ENCODE data around the gene KRTAP19-5.

KRTAP19-5 gene

DNA sequence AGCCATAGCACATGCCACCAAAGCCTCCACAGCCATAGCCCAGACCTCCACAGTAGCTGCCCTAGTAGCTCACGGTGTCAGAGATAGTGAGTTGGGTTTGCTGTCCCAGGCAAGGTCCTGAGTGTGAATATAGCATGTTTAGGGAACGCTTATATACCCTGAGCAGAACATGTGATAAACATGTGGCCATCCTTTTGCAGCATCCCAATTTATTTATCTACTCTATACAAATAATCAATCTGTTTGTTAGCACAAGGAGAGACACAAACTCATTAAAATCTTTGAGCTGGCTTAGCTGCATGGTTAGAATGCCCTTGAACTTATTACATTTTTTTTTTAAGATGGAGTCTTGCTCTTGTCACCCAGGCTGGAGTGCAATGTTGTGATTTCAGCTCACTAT, 14.6 kb downstream of the KRTAP19-5 start, which contains the start of gene KRTAP19-2:
TSS of gene KRTAP19-2 (minus strand) at position 101 of the 400 bp plus-strand sequence. CDS start at position 13, 88 bp downstream.
- no peak for DNase-seq (ENCODE audit: extremely low read depth, low read depth)
- TF ChIP-seq, protein P1, sequence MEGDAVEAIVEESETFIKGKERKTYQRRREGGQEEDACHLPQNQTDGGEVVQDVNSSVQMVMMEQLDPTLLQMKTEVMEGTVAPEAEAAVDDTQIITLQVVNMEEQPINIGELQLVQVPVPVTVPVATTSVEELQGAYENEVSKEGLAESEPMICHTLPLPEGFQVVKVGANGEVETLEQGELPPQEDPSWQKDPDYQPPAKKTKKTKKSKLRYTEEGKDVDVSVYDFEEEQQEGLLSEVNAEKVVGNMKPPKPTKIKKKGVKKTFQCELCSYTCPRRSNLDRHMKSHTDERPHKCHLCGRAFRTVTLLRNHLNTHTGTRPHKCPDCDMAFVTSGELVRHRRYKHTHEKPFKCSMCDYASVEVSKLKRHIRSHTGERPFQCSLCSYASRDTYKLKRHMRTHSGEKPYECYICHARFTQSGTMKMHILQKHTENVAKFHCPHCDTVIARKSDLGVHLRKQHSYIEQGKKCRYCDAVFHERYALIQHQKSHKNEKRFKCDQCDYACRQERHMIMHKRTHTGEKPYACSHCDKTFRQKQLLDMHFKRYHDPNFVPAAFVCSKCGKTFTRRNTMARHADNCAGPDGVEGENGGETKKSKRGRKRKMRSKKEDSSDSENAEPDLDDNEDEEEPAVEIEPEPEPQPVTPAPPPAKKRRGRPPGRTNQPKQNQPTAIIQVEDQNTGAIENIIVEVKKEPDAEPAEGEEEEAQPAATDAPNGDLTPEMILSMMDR (IDR thresholded peaks at IDR 0.05; ENCODE audit: low read depth, low read length) = no peak

DNA sequence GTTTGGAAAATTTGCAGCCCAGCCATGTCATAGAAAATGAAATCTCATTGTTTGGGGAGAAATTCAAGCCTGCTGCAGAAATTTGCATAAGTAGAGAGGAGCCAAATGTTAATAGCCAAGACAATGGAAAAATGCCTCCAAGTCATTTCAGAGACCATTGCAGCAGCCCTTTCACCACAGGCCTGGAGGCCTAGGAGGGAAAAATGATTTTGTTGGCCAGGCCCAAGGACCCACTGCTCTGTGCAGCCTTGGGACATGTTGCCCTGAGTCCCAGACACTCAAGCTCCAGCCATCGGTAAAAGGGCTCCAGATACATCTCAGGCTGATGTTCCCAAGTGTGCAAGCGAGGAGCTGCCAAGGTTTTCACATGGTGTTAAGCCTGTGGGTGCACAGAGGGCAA, 15.8 kb downstream of the KRTAP19-5 start:
- no peak for DNase-seq (ENCODE audit: extremely low read depth, low read depth)
- TF ChIP-seq, protein P1 (IDR thresholded peaks at IDR 0.05; ENCODE audit: low read depth, low read length) = no peak

DNA sequence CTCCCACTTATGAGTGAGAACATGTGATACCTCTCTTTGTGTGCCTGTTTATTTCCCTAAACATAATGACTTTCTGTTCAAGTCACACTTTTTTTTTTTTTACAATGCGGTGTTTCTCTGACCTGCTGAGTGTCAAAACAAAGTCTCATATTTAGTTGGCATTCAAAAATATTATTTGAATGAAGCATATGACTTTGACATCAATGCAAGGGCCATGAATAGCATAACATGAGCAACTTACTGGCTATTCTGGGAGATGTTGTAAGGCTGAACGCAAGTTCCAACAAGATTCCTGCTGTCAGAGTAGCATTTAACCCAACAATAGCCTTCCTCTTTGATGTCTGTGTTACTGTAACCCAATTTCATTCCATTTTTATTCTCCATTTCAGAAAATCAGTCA, 19.8 kb downstream of the KRTAP19-5 start:
- TF ChIP-seq, protein P1 (IDR thresholded peaks at IDR 0.05; ENCODE audit: low read depth, low read length) = no peak
- no peak for DNase-seq (ENCODE audit: extremely low read depth, low read depth)

DNA sequence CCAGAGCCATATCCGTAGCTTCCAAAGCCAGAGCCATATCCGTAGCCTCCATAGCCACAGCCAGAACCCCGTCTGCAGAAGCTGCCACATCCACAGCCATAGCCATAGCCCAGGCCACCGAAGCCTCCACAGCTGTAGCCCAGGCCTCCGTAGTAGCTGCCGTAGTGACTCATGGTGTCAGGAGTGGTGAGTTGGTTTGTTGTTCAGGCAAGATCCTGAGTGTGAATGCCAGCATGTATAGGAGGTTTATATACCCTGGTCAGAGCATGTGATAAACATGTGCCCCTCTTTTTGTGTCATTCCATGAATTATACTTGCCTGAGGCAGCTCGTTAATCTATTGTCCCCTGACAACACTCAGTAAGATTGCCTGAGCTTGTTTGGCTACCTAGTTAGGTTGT, 21.8 kb downstream of the KRTAP19-5 start, which contains the start of gene KRTAP19-1:
TSS of gene KRTAP19-1 (minus strand) at position 223 of the 400 bp plus-strand sequence. CDS start at position 173, 50 bp downstream.
- DNase-seq (ENCODE audit: extremely low read depth, low read depth) = no peak
- TF ChIP-seq, protein P1 (IDR thresholded peaks at IDR 0.05; ENCODE audit: low read depth, low read length) = no peak

DNA sequence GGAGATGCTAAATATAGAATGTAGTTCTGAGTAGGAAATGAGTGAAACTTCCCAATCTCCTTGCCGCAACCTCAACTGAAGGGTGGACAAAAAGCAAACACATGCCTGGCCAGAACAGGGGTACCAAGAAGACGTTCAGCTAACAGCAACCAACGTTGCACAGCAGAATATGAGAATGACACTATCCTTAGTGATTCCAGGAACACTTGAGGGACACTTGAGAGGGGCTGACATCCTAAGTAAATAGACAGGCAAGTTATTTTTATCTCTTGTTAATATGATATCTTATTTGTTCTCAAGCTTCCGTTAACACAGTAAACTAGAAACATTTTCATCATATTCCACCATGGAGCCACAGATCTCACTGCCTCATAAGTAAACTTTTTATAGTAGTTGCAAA, 22.7 kb downstream of the KRTAP19-5 start:
- TF ChIP-seq, protein P1 (IDR thresholded peaks at IDR 0.05; ENCODE audit: low read depth, low read length) = no peak
- no peak for DNase-seq (ENCODE audit: extremely low read depth, low read depth)

DNA sequence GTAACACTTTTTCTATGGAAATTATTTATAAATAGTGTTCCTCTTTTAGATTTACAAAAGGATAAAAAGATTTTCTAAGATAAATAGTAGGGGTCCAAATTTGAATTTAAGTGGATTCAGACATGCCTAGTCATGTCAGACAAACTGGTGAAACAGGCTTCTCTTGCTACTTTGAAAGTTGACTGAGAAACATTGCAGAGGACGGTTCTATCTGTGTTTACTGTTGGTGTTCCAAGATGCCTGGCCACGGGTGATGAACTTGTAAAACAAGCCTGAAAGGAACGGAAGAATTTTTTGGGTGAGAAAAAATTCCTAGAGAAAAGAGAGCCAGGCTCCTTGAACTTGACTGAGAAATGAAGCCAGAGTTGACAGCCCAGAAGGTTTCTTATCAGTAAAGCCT, 23.9 kb downstream of the KRTAP19-5 start:
- no peak for DNase-seq (ENCODE audit: extremely low read depth, low read depth)

DNA sequence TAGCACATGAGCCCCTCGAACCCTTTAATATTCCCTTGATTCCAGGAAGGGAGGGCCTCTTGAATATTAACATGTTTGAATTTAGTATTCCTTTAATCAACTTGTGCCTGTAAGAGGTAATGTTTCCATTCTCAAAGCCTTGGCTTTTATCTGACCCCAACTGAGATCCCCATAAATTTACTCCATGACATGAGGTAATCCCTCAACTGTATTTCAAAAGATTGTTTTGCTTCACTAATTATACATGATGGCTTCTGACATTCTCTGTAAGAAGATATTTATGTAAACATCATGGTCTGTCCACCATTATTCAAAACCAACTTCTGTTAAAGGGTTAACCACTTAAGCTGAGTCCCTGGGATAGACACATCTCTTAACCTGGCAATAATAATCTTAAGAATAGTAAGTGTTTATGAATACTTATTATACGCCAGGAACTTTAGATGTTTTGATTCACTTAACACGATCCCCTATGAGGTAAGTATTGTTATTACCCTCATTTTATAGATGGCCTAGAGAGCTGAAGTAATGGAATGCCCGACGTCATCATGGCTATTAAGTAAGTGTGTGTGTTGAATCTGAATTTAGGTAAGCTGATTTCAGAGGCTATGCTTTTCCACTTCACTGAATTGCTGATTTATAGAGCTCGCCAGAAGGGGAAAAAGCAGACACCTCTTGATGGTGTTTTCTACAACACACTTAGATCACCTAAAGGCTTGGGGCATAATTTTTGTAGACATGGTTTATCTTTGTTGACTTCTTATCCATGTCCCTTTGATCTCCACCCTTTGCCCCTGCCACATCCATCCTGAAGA, 32.8 kb downstream of the KRTAP19-5 start:
- TF ChIP-seq, protein P1 (IDR thresholded peaks at IDR 0.05; ENCODE audit: low read depth, low read length) = no peak
- no peak for DNase-seq (ENCODE audit: extremely low read depth, low read depth)

More for the DNA sequence above, 23.9 kb downstream of the KRTAP19-5 start:
- TF ChIP-seq, protein P1 (IDR thresholded peaks at IDR 0.05; ENCODE audit: low read depth, low read length) = no peak
